ENCODE results near the gene APH1A.
"Not testable (repeated sequence)": the region's sequence is repeated elsewhere in the genome, so short reads cannot be mapped to it uniquely, and the experiment has no call there.

Gene APH1A

GRCh38 chr1:150267896-150268295, 920 bp downstream of the APH1A start:
- no peak for DNase-seq

GRCh38 chr1:150263549-150263948, 5.3 kb downstream of the APH1A start:
- no peak for DNase-seq

- DNase-seq = no peak
Observed at GRCh38 chr1:150262388-150263320, 6.2 kb downstream of the APH1A start.

GRCh38 chr1:150261367-150261766, 7.4 kb downstream of the APH1A start:
- no peak for DNase-seq

- peak; percentile 59 for DNase-seq
Observed at GRCh38 chr1:150259758-150260669, 8.8 kb downstream of the APH1A start.

GRCh38 chr1:150259217-150259616, 9.6 kb downstream of the APH1A start:
- no peak for DNase-seq

GRCh38 chr1:150257624-150258585, 10.9 kb downstream of the APH1A start, which contains the start of gene CA14:
Gene CA14 (plus strand): TSS chr1:150257774. CDS start chr1:150258129, 355 bp downstream.
- DNase-seq = no peak

- no peak for DNase-seq
Observed at GRCh38 chr1:150256554-150257341, 12.1 kb downstream of the APH1A start.

GRCh38 chr1:150256198-150256553, 12.6 kb downstream of the APH1A start:
- DNase-seq = no peak

GRCh38 chr1:150249936-150250335, 18.9 kb downstream of the APH1A start:
- DNase-seq = no peak

GRCh38 chr1:150243003-150243402, 25.8 kb downstream of the APH1A start:
- no peak for DNase-seq

- DNase-seq = no peak
Observed at GRCh38 chr1:150237746-150238145, 31.1 kb downstream of the APH1A start.

- DNase-seq = not testable (repeated sequence)
Observed at GRCh38 chr1:150237176-150237575, 31.6 kb downstream of the APH1A start.

GRCh38 chr1:150236614-150237100, 32.2 kb downstream of the APH1A start:
- no peak for DNase-seq

GRCh38 chr1:150235852-150236613, 32.8 kb downstream of the APH1A start, which contains the start of gene ANP32E:
Gene ANP32E (minus strand): TSS chr1:150236112. CDS start chr1:150235786, 326 bp downstream.
- DNase-seq = peak; percentile 98

GRCh38 chr1:150235294-150235851, 33.4 kb downstream of the APH1A start:
- DNase-seq = no peak

GRCh38 chr1:150234566-150235293, 34.1 kb downstream of the APH1A start:
- DNase-seq = peak; percentile 13

- DNase-seq = no peak
Observed at GRCh38 chr1:150234309-150234565, 34.6 kb downstream of the APH1A start.

Measured in NCI-H1436 (cell line).